HFFc6 (cell line): ENCODE results near the gene BSN. TPM values are rescaled to one million over a fixed set of nuclear protein-coding genes. Genes with fewer than 3 reads are reported as not detected.

Source experiments
- DNase-seq: peaks from one replicate; pipeline ENCODE4 v3.0.0-alpha.2; 2018
- H3K27ac Mint-ChIP-seq: 2 replicates; pipeline ENCODE4 v1.8.0; 2020; ENCODE audit warnings: mild to moderate bottlenecking, mixed read lengths
- H3K27me3 Mint-ChIP-seq: 2 replicates; pipeline ENCODE4 v1.8.0; 2021; ENCODE audit warnings: mild to moderate bottlenecking, moderate library complexity, mixed read lengths; ENCODE audit not compliant: insufficient read depth
- H3K36me3 Mint-ChIP-seq: 2 replicates; pipeline ENCODE4 v1.8.0; 2021; ENCODE audit warnings: low read depth, mixed read lengths
- H3K4me1 Mint-ChIP-seq: 2 replicates; pipeline ENCODE4 v1.8.0; 2020; ENCODE audit warnings: low read depth, mixed read lengths
- H3K4me3 Mint-ChIP-seq: 2 replicates; pipeline ENCODE4 v1.8.0; 2020; ENCODE audit warnings: mild to moderate bottlenecking, moderate library complexity, mixed read lengths
- H3K9me3 Mint-ChIP-seq: 2 replicates; pipeline ENCODE4 v1.8.0; 2020; ENCODE audit warnings: mild to moderate bottlenecking, mixed read lengths
- CTCF ChIP-seq: fragments of 200-600 bp; sonication (generic); IDR thresholded peaks from 2 replicates; pipeline ENCODE4 v1.5.0; 2021; ENCODE audit warnings: antibody characterized with exemption, mild to moderate bottlenecking
- total RNA-seq, 6 experiments: library from RNA; stranded (reverse); fragmentation: NEBNext Ultra II Directional; extraction: Animal tissue kit (Norgen Biotek cat#: 25700); gene quantifications; 2 replicates in 1 of 6; 3 replicates in 5 of 6; pipeline ENCODE4 v1.2.3, GENCODE V29; 2021

Gene BSN
- total RNA-seq, 6 experiments from 2014 or later: 0.02 to 0.14 (median 0.06) TPM

DNA sequence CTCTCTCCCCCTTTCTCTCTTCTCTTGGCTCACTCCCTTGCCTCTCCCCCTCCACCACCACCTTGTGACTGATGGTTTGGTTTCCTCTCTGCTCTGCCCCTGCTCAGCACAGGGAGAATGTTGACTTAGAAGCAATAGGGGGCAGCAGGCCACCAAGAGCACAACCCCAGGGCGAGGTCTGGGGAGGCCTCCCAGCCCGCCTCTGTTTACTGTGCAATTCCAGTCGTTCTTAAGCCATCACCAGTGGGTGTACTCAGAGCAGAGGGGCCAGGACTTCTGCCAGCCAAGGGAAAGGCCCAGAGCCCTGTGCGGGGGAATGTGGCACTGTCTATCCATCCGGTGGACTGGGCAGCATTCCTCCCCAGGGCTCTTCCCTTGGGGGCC, 114.1 kb downstream of the BSN start:
- Mint-ChIP-seq H3K4me3 (no peak overlapping the region), H3K27me3 (peaks cover 2% of the 10 kb centered on the region; the same call in 1 of the 2 replicates), H3K9me3 (no peaks in the 10 kb centered on the region), H3K36me3 (no peaks in the 10 kb centered on the region), H3K4me1 (peaks cover 16% of the 10 kb centered on the region), H3K27ac (no peak overlapping the region)
- TF ChIP-seq CTCF: 0 out of 2 replicates have a peak, but pooled peaks have one; percentile 9
- no peak for DNase-seq

DNA sequence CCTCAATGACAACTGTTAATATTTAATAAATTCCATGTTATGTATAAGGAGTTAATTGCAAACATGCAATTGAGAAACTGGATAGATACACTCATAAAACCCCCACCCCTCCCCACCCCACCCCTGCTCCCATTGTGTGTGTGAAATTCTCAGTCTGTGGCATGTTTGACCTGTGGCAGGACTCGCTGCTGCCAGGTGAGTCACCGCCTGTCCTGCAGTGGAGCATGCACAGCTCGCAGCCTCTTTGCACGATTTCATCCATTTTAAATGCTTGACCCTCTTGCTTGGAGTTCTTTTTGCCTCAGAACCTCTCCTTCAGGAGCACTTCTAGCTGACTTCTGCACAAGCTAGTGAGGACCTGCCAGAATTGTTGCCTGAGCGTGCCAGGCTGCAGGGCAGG, 114.6 kb downstream of the BSN start:
- H3K36me3 Mint-ChIP-seq: no peaks in the 10 kb centered on the region
- TF ChIP-seq CTCF: no peak
- peaks cover 20% of the 10 kb centered on the region for H3K4me1 Mint-ChIP-seq
- H3K27me3 Mint-ChIP-seq: peaks cover 2% of the 10 kb centered on the region; the same call in 1 of the 2 replicates
- no peak for DNase-seq
- H3K9me3 Mint-ChIP-seq: no peaks in the 10 kb centered on the region
- no peak overlapping the region for H3K27ac Mint-ChIP-seq
- no peak overlapping the region for H3K4me3 Mint-ChIP-seq

DNA sequence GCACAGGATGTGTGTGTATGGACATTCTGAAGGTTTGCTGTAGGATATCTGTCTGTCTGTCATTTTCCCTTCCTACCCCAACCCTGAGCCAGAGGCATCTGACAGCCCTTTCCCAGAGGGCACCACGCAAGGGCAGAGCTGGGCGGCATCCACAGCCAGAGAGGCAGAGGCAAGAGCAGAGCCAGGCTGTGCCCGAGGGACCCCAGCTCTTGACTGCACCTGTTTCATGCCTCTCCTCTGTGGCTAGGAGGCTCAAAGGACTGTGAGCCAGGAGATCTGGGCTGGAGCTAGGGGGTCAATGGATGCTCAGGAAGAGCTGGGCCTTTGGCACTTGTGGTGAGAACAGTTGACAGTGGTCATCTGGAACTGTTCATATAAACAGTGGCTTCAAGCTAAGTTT, 115.1 kb downstream of the BSN start:
- Mint-ChIP-seq H3K27me3 (peaks cover 2% of the 10 kb centered on the region; the same call in 1 of the 2 replicates), H3K4me1 (peaks cover 20% of the 10 kb centered on the region), H3K36me3 (no peaks in the 10 kb centered on the region), H3K9me3 (no peaks in the 10 kb centered on the region), H3K4me3 (no peak overlapping the region), H3K27ac (no peak overlapping the region)
- no peak for TF ChIP-seq CTCF
- no peak for DNase-seq

GRCh38 chr3:49670940-49671290, 116.6 kb downstream of the BSN start:
- no peaks in the 10 kb centered on the region for H3K27me3 Mint-ChIP-seq
- DNase-seq: no peak
- peaks cover 27% of the 10 kb centered on the region for H3K4me1 Mint-ChIP-seq
- H3K4me3 Mint-ChIP-seq: no peak overlapping the region
- no peak overlapping the region for H3K27ac Mint-ChIP-seq
- H3K9me3 Mint-ChIP-seq: no peaks in the 10 kb centered on the region
- TF ChIP-seq CTCF: no peak
- H3K36me3 Mint-ChIP-seq: no peaks in the 10 kb centered on the region; the same call in 1 of the 2 replicates

- Mint-ChIP-seq H3K9me3 (no peaks in the 10 kb centered on the region), H3K4me3 (peak overlapping the region; percentile 68), H3K27ac (peak overlapping the region; percentile 64; the same call in 1 of the 2 replicates), H3K27me3 (no peaks in the 10 kb centered on the region), H3K36me3 (peaks cover 3% of the 10 kb centered on the region), H3K4me1 (peaks cover 27% of the 10 kb centered on the region)
- DNase-seq: peak; percentile 43
- peak; percentile 92 for TF ChIP-seq CTCF
Measured at GRCh38 chr3:49671291-49672288, 117.3 kb downstream of the BSN start.
